ENCODE results near the gene TNKS1BP1. TPM values are rescaled to one million over a fixed set of nuclear protein-coding genes. Genes with fewer than 3 reads are reported as not detected.
"Not testable (repeated sequence)": the region's sequence is repeated elsewhere in the genome, so short reads cannot be mapped to it uniquely, and the experiment has no call there.

The TNKS1BP1 gene
- total and polyA plus RNA-seq, 7 donors: 63.9 to 288 (median 80.1) TPM

DNA sequence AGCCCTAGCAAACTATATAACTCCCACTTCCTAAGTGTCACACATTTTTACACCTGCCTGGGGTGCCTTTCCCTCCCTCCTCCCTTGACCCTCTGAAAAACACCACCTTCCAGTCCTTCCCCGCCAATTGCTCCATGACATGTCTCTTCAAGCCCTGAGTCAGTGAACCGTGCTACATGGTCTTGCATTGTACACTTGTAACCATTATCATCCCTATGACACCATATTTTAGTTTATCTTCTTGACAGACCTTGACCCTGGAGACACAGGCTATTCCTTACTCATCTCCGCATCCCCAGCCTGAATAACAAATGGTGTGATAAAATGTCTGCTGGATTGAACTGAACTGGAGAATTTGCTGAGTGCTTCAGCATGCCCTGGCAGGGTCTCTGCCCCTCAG lies 36.9 kb downstream of the TNKS1BP1 start:
- intact Hi-C loops (cut with DNase I): no loop called here
- TF ChIP-seq, protein P1, sequence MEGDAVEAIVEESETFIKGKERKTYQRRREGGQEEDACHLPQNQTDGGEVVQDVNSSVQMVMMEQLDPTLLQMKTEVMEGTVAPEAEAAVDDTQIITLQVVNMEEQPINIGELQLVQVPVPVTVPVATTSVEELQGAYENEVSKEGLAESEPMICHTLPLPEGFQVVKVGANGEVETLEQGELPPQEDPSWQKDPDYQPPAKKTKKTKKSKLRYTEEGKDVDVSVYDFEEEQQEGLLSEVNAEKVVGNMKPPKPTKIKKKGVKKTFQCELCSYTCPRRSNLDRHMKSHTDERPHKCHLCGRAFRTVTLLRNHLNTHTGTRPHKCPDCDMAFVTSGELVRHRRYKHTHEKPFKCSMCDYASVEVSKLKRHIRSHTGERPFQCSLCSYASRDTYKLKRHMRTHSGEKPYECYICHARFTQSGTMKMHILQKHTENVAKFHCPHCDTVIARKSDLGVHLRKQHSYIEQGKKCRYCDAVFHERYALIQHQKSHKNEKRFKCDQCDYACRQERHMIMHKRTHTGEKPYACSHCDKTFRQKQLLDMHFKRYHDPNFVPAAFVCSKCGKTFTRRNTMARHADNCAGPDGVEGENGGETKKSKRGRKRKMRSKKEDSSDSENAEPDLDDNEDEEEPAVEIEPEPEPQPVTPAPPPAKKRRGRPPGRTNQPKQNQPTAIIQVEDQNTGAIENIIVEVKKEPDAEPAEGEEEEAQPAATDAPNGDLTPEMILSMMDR (IDR thresholded peaks at IDR 0.05): no peak
- WGBS, 3 donors: 95 to 99% (median 97%) methylated on average over 3 of the region's 3 CpGs

DNA sequence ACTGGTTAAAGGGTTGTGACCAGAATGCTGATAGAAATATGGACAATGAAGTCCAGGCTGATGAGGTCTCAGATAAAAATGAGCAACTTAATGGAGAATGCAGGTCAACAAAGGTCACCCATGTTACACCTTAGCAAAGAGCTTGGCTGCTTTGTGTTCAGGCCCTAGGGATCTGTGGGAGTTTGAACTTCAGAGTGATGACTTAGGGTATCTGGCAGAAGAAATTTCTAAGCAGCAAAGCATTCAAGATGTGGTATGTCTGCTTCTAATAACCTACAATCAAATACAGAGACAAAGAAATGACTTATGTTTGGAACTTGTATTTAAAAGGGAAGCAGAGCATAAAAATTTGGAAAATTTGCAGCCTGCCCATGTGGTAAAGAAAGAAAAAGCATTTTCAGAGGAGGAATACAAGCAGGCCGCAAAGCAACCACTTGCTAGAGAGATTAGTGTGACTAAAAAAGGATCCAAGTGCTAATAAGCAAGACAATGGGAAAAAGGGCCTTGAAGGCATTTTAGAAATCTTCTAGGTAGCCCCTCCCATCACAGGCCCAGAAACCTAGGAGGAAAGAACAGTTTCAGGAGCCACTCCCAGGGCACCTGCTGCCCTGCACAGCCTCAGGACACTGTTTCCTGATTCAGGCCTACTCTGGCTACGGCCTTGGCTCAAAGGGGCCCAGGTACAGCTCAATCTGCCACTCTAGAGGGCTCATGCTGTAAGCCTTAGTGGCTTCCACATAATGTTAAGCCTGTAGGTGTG lies 41.3 kb downstream of the TNKS1BP1 start:
- TF ChIP-seq, protein P1 (IDR thresholded peaks at IDR 0.05): no peak
- H3K27ac ChIP-seq: no peak overlapping the region
- ATAC-seq (no peak), DNase-seq (no peak)
- H3K27me3 ChIP-seq (ENCODE audit: insufficient read depth in 3 of 3, low read length in 2 of 3): no peaks in the 10 kb centered on the region
- H3K4me1 ChIP-seq: peaks cover 3% of the 10 kb centered on the region
- no peaks in the 10 kb centered on the region for H3K36me3 ChIP-seq (ENCODE audit: insufficient read depth in 1 of 2, low read depth in 1 of 2)
- intact Hi-C loops (cut with DNase I): no loop called here
- no peak overlapping the region for H3K4me3 ChIP-seq
- WGBS, 3 donors: 78 to 90% (median 86%) methylated on average over 2 of the region's 2 CpGs
- no peaks in the 10 kb centered on the region for H3K9me3 ChIP-seq

More for the DNA sequence above, 36.9 kb downstream of the TNKS1BP1 start:
- ATAC-seq (no peak), DNase-seq (no peak)
- Histone ChIP-seq H3K4me3 (no peak overlapping the region), H3K9me3 (no peaks in the 10 kb centered on the region), H3K36me3 (ENCODE audit: insufficient read depth in 1 of 2, low read depth in 1 of 2) (no peaks in the 10 kb centered on the region), H3K4me1 (peaks cover 3% of the 10 kb centered on the region), H3K27me3 (ENCODE audit: insufficient read depth in 3 of 3, low read length in 2 of 3) (no peaks in the 10 kb centered on the region), H3K27ac (no peak overlapping the region)

DNA sequence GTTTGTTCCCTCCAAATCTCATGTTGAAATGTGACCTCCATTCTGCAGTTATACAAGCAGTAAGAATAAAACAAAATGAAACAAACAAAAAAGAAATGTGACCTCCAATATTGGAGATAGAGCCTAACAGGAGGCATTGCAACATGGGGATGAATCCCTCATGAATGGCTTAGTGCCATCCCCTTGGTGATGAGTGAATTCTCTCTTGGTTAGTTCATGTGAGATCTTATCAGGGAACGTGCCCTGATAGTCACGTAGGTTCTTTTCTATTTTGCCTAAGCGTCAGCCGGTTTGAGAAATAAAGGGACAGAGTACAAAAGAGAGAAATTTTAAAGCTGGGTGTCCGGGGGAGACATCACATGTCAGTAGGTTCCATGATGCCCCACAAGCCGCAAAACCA lies 43.2 kb downstream of the TNKS1BP1 start:
- H3K4me1 ChIP-seq: peaks cover 15% of the 10 kb centered on the region
- H3K27ac ChIP-seq; ATAC-seq; H3K9me3 ChIP-seq; intact Hi-C loops (cut with DNase I); DNase-seq; H3K27me3 ChIP-seq (ENCODE audit: insufficient read depth in 3 of 3, low read length in 2 of 3); H3K36me3 ChIP-seq (ENCODE audit: insufficient read depth in 1 of 2, low read depth in 1 of 2); H3K4me3 ChIP-seq: not testable (repeated sequence)
- 85 to 95% (median 88%) methylated on average over 6 of the region's 6 CpGs for WGBS, 3 donors

DNA sequence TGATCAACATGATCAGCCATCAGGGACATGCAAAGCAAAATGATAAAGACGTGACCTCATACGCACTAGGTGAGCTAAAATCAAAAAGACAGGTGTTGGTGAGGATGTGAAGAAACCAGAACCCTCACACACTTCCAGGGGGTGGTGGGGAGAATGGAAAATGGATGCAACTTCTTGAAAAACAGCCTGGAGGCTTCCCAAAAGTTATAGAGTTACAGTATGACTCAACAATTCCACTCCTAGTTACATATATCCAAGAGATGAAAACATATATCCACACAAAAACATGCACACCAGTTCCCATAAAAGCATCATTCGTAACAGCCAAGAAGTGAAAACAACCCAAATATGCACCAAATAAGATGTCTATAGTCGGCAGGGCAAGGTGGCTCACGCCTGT lies 45.6 kb downstream of the TNKS1BP1 start:
- H3K4me1 ChIP-seq: peaks cover 15% of the 10 kb centered on the region
- TF ChIP-seq, protein P1 (IDR thresholded peaks at IDR 0.05): no peak
- H3K27ac ChIP-seq: no peak overlapping the region
- H3K36me3 ChIP-seq (ENCODE audit: insufficient read depth in 1 of 2, low read depth in 1 of 2): no peaks in the 10 kb centered on the region
- H3K9me3 ChIP-seq: no peaks in the 10 kb centered on the region
- WGBS, 3 donors: 90 to 93% (median 90%) methylated on average over 5 of the region's 5 CpGs
- intact Hi-C loops (cut with DNase I): no loop called here
- H3K4me3 ChIP-seq: no peak overlapping the region
- no peaks in the 10 kb centered on the region for H3K27me3 ChIP-seq (ENCODE audit: insufficient read depth in 3 of 3, low read length in 2 of 3)
- DNase-seq: no peak
- ATAC-seq: no peak

DNA sequence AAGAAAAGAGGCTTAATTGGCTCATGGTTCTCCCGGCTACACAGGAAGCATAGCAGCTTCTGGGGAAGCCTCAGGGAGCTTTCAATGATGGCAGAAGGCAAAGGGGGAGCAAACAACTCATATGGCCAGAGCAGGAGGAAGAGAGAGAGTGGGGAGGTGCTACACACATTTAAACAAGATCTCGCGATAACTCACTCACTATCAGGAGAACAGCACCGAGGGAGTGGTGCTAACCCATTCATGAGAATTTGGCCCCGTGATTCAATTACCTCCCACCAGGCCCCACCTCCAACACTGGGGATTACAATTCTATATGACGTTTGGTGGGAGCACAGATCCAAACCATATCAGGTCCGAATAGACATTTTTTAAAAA lies 46.0 kb downstream of the TNKS1BP1 start:
- WGBS, 3 donors: 85 to 93% (median 88%) methylated on average over 7 of the region's 7 CpGs
- intact Hi-C loops (cut with DNase I): no loop called here
- Histone ChIP-seq H3K27ac (peak overlapping the region; percentile 73), H3K4me3 (no peak overlapping the region), H3K36me3 (ENCODE audit: insufficient read depth in 1 of 2, low read depth in 1 of 2) (no peaks in the 10 kb centered on the region), H3K9me3 (no peaks in the 10 kb centered on the region), H3K27me3 (ENCODE audit: insufficient read depth in 3 of 3, low read length in 2 of 3) (no peaks in the 10 kb centered on the region), H3K4me1 (peaks cover 15% of the 10 kb centered on the region)
- DNase-seq: no peak
- no peak for ATAC-seq
- TF ChIP-seq, protein P1 (IDR thresholded peaks at IDR 0.05): no peak
